Peyer's patch (tissue), 4 donors: ENCODE results near the gene CDKN2A. TPM values are rescaled to one million over a fixed set of nuclear protein-coding genes. Genes with fewer than 3 reads are reported as not detected.

Experiments
- DNase-seq, 3 donors: peaks; one replicate each; pipeline ENCODE4 v3.0.0-alpha.2; 2017 to 2019
- H3K27ac ChIP-seq, 4 donors: fragments of 200-600 bp; sonication (generic); one replicate each; pipeline ENCODE4 v1.5.1; 2016 to 2019
- H3K27me3 ChIP-seq, 2 donors: fragments of 200-600 bp; sonication (generic); one replicate each; pipeline ENCODE4 v1.5.1; 2019
- H3K36me3 ChIP-seq, 3 donors: fragments of 200-600 bp; sonication (generic); one replicate each; pipeline ENCODE4 v1.5.1; 2016 to 2019
- H3K4me1 ChIP-seq, 4 donors: fragments of 200-600 bp; sonication (generic); one replicate each; pipeline ENCODE4 v1.5.1; 2016 to 2019
- H3K4me3 ChIP-seq, 4 donors: fragments of 200-600 bp; sonication (generic); 1 replicate in 3 of 4; 2 replicates in 1 of 4; pipeline ENCODE4 v1.5.1; 2016 to 2019; ENCODE audit warnings: mild to moderate bottlenecking in 1 of 4
- H3K9me3 ChIP-seq, 4 donors: fragments of 200-600 bp; sonication (generic); one replicate each; pipeline ENCODE4 v1.5.1; 2016 to 2019; ENCODE audit warnings: mild to moderate bottlenecking in 1 of 4
- POLR2A ChIP-seq, 2 donors: fragments of 450-650 bp; IDR thresholded peaks; one replicate each; pipeline ENCODE4 v1.5.1; 2017; ENCODE audit warnings: antibody characterized with exemption in 2 of 2, mild to moderate bottlenecking in 2 of 2, moderate library complexity in 2 of 2
- total RNA-seq, 4 donors: library from RNA; depleted of rRNA; stranded (reverse); fragments of >200 nt; gene quantifications; one replicate each; pipeline ENCODE4 v1.1.0, GENCODE V29; 2016
- TF ChIP-seq, protein P1 (sequence below), 6 experiments: fragments of 450-650 bp in 4 of 6; fragments of 200-600 bp in 2 of 6; sonication (generic) in 1 of 6; IDR thresholded peaks; one replicate each; pipeline ENCODE4 v1.5.1; 2017 to 2019; ENCODE audit warnings: antibody characterized with exemption in 6 of 6, mild to moderate bottlenecking in 3 of 6, moderate library complexity in 1 of 6

Gene CDKN2A
- total RNA-seq, 4 donors from 2014 or later: 12.9 to 37.1 (median 20.8) TPM; not detected in 1

DNA sequence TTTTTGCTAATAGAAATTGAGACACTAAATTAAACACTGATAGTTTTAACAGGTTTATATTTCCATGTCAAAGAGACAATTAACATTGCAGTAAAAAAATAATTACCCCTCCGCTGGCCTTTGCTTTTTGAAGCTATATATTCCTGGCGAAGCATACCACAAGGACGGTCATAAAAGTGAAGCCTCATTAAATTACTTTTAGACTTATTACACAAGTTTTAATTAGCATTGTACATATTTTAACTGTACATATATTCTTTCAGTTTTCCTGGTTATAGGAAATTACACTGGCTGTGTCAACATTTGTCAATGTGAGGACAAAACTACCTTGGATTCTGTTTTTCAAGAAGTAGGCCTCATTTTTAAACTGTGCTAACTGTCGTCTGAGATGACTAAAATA lies 1.2 kb downstream of the CDKN2A start:
- peak overlapping the region in 1 of 4 donors; percentile 84 for H3K4me3 ChIP-seq
- H3K36me3 ChIP-seq: no peaks in the 10 kb centered on the region
- peaks cover 0 to 4% of the 10 kb centered on the region in 2 donors for H3K27me3 ChIP-seq

DNA sequence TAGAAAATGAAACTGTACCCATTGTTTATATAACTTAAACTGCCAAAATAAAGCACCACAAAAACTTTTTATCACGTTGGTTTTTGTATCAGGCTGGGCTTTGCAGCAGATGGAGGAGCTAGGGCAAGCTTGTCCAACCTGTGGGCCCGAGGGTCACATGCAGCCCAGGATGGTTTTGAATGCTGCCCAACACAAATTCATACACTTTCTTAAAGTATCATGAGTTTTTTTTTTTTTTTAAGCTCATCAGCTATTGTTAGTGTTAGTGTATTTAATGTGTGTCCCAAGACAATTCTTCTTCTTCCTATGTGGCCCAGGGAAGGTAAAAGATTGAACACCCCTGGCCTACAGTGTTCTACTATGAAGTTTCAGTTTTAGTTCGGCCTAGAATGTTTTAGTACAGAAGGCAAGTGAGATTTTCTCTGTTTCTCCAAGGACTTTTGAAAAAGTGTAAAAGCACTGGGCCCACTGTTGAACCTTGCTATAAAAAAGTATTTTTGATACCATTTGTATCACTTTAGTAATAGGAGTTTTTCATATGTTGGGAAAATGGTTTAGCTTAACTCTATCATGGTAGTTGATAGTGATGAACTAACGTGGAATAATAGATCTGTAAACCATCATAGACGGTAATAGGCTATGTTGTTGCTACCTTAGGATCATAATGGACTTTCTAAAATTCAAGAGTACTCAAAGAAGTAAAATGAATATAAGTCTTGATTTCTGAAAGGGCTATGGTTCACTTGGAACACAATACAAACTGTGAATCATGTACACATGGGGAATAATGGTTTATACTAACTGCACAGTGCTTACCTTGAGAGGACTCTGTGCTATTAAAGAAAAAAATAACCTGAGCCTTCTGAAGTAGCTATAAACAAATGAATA lies 2.9 kb downstream of the CDKN2A start:
- DNase-seq: no peak
- Histone ChIP-seq H3K36me3 (no peaks in the 10 kb centered on the region), H3K4me3 (no peak overlapping the region), H3K4me1 (peaks cover 0 to 10% (median 0%) of the 10 kb centered on the region in 4 donors), H3K27me3 (peaks cover 0 to 4% of the 10 kb centered on the region in 2 donors), H3K27ac (no peak overlapping the region), H3K9me3 (no peaks in the 10 kb centered on the region)
- TF ChIP-seq POLR2A (IDR thresholded peaks at IDR 0.05): no peak
- TF ChIP-seq, protein P1, sequence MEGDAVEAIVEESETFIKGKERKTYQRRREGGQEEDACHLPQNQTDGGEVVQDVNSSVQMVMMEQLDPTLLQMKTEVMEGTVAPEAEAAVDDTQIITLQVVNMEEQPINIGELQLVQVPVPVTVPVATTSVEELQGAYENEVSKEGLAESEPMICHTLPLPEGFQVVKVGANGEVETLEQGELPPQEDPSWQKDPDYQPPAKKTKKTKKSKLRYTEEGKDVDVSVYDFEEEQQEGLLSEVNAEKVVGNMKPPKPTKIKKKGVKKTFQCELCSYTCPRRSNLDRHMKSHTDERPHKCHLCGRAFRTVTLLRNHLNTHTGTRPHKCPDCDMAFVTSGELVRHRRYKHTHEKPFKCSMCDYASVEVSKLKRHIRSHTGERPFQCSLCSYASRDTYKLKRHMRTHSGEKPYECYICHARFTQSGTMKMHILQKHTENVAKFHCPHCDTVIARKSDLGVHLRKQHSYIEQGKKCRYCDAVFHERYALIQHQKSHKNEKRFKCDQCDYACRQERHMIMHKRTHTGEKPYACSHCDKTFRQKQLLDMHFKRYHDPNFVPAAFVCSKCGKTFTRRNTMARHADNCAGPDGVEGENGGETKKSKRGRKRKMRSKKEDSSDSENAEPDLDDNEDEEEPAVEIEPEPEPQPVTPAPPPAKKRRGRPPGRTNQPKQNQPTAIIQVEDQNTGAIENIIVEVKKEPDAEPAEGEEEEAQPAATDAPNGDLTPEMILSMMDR (IDR thresholded peaks at IDR 0.05): no peak

More for the DNA sequence above, 1.2 kb downstream of the CDKN2A start:
- H3K4me1 ChIP-seq: peaks cover 0 to 10% (median 0%) of the 10 kb centered on the region in 4 donors
- TF ChIP-seq POLR2A (IDR thresholded peaks at IDR 0.05): no peak
- TF ChIP-seq, protein P1 (IDR thresholded peaks at IDR 0.05): no peak
- H3K27ac ChIP-seq: no peak overlapping the region
- no peak for DNase-seq
- no peaks in the 10 kb centered on the region for H3K9me3 ChIP-seq

DNA sequence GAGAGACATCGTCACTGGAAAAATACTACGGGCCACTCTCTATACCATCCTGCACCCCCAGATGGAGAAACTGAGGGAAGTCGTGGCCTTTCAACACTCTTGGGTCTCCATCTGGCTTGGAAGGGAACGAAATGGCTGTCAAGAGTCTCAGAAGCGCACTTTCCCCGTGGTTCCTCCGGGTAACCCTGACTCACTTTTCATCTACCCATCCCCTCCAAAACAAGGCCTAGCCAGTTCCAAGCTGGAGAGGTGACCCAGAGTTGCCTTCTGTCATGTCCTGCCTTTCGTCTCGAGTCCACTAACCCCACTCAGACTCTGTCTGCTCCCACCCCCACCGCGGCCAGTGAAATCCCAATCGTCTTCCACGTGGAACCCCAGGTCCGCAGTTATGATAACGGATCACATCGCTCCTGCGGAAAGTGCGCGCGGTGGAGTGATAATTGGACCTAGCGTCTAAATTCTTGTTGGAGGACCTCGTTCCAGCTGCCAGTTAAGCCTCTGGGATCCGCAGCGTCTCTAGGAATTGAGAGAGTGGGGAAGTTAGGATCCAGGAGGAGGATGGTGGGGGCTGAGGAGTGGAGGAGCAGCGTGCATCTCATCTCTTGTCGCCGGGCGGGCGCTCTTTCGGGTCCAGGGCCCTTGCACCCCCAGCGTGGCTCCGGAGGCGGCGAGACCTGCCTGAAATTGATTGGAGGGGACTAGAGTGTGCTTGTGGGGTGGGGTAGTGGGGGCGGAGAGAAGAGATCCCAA lies 4.6 kb downstream of the CDKN2A start:
- Histone ChIP-seq H3K9me3 (no peaks in the 10 kb centered on the region), H3K4me3 (no peak overlapping the region), H3K4me1 (peaks cover 0 to 10% (median 0%) of the 10 kb centered on the region in 4 donors), H3K27me3 (peaks cover 0 to 4% of the 10 kb centered on the region in 2 donors), H3K36me3 (no peaks in the 10 kb centered on the region), H3K27ac (no peak overlapping the region)
- DNase-seq: no peak
- TF ChIP-seq, protein P1 (IDR thresholded peaks at IDR 0.05): no peak
- TF ChIP-seq POLR2A (IDR thresholded peaks at IDR 0.05): no peak

DNA sequence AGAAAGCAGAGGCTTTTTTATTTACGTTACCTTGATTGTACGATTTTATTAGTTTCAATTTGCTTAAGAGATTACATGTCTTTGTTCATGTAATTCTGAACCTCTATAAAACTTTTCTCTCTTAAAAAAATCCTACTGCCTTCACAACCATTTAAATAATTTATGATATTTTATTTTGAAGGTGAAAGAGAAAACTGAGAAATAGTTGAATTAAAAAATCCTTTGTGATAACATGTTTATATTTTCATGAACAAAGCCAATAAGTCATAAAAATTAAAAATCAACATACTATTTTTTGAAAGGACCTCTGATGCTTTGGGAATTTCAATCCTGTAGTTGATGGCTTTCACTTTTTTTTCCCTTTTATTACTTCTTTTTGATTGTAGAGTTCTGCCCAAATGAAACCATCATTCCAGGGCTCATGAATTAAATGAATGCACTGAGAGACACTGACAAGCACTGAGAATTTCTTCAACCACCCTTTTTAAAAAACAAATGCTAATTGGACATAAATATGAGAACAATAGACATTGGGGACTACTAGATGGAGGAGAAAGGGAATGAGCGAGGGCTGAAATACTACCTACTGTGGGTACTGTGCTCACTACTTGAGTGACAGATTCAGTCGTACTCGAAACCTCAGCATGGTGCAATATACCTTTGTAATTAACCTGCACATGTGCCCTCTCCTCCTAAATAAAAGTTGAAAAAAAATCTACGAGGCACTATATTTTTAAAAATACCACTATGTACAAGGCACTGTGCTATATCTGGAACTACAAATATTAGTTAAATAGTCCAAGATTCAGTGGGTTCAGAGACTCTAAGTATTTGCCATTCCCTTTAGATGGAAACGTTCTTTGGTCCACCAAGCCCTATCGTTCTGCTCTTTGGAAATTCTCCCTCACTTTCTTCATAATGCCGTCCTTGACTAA lies 5.9 kb downstream of the CDKN2A start:
- H3K4me1 ChIP-seq: peaks cover 0 to 1% (median 0%) of the 10 kb centered on the region in 4 donors
- H3K4me3 ChIP-seq: no peak overlapping the region
- TF ChIP-seq, protein P1 (IDR thresholded peaks at IDR 0.05): no peak
- TF ChIP-seq POLR2A (IDR thresholded peaks at IDR 0.05): no peak
- H3K27ac ChIP-seq: no peak overlapping the region
- H3K36me3 ChIP-seq: no peaks in the 10 kb centered on the region
- H3K27me3 ChIP-seq: peaks cover 0 to 4% of the 10 kb centered on the region in 2 donors
- no peak for DNase-seq
- no peaks in the 10 kb centered on the region for H3K9me3 ChIP-seq
